NCI-H2171 (cell line): ENCODE measurements around the gene SMARCA4.
"Not testable (repeated sequence)": the region's sequence is repeated elsewhere in the genome, so short reads cannot be mapped to it uniquely, and the experiment has no call there.

ENCODE experiments used
- DNase-seq: peaks from one replicate; lab custom pipeline; 2025; lab: John Stamatoyannopoulos, UW

Gene SMARCA4

GRCh38 chr19:10928563-10929401 is 32.0 kb upstream of the SMARCA4 start, which contains the start of the genes TIMM29 and YIPF2:
TSS of gene TIMM29 (plus strand) at chr19:10928811. CDS start at chr19:10928823, 12 bp downstream.
TSS of gene YIPF2 (minus strand) at chr19:10928639. CDS start at chr19:10928410, 229 bp downstream.
- peak; percentile 98 for DNase-seq

DNA sequence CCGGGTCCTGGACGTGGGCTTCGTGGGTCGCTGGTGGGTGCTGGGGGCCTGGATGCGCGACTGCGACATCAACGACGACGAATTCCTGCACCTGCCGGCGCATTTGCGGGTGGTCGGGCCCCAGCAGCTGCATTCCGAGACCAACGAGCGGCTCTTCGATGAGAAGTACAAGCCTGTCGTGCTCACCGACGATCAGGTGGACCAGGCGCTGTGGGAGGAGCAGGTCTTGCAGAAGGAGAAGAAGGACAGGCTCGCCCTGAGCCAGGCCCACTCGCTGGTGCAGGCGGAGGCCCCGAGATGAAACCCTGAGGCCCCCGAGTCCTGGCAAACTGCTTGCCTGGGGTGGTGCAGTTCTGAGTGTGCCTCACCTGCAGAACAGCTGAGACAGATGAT is 31.4 kb upstream of the SMARCA4 start:
- no peak for DNase-seq

- DNase-seq: no peak
Observed at GRCh38 chr19:10935371-10936059, 25.3 kb upstream of the SMARCA4 start.

GRCh38 chr19:10936661-10937084 is 24.2 kb upstream of the SMARCA4 start:
- DNase-seq: peak; percentile 73

DNA sequence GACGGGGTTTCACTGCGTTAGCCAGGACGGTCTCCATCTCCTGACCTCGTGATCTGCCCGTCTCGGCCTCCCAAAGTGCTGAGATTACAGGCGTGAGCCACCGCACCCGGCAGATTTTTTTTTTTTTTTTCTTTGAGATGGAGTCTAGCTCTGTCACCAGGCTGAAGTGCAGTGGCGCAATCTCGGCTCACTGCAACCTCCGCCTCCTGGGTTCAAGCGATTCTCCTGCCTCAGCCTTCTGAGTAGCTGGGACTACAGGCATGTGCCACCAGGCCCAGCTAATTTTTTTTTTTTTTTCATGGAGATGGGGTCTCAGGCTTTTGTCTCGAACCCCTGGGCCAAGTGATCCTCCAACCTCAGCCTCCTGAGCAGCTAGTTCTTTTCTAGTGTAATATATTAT is 19.2 kb upstream of the SMARCA4 start:
- not testable (repeated sequence) for DNase-seq

- DNase-seq: not testable (repeated sequence)
Observed at GRCh38 chr19:10943412-10943811, 17.4 kb upstream of the SMARCA4 start.

DNA sequence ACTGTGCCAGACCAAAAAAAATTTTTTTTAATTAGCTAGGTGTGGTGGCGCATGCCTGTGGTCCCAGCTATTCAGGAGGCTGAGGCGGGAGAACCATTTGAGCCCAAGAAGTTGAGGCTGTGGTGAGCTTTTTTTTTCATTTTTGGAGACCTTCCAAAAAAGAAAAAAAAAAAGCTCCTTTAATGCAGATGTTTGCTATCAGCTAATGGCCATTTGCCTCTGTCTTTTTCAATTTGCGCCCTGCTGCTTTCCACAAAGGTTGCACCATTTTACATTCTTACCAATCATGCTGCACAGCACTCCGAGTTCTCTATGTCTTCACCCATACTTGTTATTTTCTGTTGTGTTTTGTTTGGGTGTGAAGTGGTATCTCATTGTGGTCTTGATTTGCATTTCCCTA is 15.6 kb upstream of the SMARCA4 start:
- DNase-seq: no peak

DNA sequence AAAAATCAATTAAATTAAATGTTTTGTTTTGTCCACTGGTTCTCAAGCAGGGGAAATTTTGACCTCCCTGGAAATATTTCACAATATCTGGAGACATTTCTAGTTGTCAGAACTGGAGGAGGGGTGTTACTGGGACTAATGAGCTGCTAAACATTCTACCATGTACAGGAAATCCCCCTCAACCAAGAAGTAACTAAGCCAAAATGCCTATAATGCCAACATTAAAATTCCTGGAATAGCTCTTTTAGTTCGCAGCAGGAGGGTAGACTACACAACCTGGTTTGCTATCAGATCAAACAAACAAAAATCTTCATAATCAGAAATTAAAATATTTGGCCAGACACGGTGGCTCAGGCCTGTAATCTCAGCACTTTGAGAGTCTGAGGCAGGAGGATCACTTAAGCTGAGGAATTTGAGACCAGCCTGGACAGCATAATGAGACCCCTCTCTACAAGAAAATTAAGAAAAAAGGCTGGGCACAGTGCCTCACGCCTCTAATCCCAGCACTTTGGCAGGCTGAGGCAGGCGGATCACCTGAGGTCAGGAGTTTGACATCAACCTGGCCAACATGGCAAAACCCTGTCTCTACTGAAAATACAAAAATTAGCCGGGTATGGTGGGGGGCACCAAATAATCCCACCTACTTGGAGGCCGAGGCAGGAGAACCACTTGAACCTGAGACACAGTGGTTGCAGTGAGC is 13.7 kb upstream of the SMARCA4 start:
- no peak for DNase-seq

- no peak for DNase-seq
Observed at GRCh38 chr19:10952809-10953208, 8.0 kb upstream of the SMARCA4 start.

- not testable (repeated sequence) for DNase-seq
Observed at GRCh38 chr19:10959277-10959968, 1.4 kb upstream of the SMARCA4 start.

DNA sequence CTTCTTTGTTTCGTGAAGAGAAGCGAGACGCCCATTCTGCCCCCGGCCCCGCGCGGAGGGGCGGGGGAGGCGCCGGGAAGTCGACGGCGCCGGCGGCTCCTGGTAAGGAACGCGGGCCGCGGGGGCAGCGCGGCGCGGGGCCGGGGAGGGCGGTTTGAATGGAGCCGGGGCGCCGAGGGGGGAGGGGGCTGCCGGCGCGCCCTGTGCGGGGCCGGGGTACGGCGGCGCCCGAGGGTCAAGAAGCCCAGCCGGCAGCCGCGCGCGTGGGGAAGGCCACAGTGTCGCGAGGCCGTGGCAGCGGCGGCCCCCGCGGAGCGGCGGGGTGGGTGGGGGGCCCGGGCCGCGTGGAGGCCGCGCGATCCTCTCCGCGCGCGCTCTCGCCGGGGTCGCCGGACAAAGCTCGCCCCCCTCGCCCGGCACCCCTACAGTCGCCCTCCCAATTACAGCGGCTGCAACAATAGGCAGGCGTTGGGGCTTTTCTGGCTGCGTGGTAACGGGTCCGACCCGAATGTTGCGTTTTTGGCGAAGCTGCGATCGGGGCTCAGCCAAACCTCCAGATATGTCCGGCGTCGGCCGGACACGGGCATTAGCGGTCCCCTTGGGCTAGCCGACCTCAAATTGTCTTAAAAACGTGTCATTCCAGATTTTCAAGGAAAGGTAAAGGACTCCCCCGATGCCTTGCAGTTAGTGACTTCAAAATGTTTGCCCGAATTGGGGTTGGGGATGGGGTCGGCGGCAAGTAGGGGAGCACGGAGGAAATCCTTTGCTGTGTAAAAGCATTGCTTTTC is 437 bp downstream of the SMARCA4 start:
- DNase-seq: no peak

DNA sequence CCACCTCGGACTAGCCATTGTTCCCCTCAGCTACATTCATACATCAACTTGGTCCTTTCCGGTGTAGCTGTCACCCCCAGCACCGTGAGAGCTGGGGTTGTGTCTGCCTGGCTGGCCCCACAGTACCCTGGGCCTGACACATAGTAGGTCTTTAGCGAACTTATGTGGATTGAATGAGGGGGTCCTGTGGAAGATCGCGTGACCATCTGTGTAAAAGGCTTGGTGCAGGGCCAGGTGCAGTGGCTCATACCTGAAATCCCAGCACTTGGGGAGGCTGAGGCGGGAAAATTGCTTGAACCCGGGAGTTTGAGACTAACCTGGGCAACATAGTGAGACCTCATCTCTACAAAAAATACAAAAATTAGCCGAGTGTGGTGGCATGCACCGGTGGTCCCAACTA is 2.0 kb downstream of the SMARCA4 start:
- DNase-seq: no peak

DNA sequence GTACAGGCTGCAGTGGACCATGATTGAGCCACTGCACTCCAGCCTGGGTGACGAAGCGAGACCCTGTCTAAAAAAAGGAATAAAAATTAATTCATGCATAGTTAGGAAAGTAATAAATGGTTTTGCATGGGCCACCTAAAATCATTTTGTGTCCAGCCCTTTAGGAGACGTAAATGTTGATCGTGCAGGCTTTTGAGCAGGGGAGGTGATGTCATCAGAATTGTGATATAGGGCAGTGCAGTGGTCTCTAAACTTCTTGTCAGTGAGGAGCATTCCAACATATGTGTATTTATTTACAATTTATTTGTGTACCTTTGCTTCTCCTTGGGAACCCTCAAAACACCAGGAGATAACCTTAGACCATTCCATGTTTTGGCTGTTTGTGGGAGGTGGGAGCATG is 3.0 kb downstream of the SMARCA4 start:
- no peak for DNase-seq

DNA sequence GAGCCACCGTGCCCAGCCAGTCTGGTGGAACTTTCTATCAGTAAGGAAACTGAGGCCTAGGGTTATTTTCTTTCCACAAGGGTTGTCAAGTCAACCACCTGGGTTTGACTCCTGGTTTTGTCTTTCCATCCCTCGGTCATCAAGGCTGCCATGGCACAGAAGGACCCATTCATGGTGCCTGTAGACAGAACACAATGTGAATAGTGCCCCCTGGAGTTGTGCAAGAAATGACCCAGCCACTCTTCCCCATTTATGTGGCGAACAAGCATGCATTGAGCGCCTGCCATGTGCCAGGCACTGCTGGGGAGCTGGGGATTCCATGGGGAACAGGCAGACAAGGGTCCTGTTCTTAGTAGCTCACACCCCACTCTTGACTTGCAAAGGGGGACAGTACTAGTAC is 4.1 kb downstream of the SMARCA4 start:
- no peak for DNase-seq

DNA sequence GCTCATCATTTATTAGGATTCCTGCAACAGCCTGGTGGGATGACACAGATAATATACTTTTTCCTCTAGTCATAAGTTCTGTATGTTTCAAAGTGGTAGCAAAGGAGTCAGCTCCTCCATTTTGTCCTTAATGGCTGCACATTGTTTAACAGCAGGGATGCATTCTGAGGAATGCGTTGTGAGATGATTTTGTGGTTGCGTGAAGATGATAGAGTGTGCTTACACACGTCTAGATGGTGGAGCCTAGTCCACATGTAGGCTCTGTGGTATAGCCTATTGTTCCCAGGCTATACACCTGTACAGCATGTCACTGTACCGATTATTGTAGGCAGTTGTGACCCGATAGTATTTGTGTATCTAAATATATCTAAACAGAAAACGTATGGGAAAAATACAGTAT is 4.6 kb downstream of the SMARCA4 start:
- DNase-seq: no peak

GRCh38 chr19:10966809-10967208 is 6.0 kb downstream of the SMARCA4 start:
- DNase-seq: no peak

- no peak for DNase-seq
Observed at GRCh38 chr19:10968527-10969135, 7.8 kb downstream of the SMARCA4 start.

- DNase-seq: no peak
Observed at GRCh38 chr19:10971107-10971726, 10.4 kb downstream of the SMARCA4 start.

DNA sequence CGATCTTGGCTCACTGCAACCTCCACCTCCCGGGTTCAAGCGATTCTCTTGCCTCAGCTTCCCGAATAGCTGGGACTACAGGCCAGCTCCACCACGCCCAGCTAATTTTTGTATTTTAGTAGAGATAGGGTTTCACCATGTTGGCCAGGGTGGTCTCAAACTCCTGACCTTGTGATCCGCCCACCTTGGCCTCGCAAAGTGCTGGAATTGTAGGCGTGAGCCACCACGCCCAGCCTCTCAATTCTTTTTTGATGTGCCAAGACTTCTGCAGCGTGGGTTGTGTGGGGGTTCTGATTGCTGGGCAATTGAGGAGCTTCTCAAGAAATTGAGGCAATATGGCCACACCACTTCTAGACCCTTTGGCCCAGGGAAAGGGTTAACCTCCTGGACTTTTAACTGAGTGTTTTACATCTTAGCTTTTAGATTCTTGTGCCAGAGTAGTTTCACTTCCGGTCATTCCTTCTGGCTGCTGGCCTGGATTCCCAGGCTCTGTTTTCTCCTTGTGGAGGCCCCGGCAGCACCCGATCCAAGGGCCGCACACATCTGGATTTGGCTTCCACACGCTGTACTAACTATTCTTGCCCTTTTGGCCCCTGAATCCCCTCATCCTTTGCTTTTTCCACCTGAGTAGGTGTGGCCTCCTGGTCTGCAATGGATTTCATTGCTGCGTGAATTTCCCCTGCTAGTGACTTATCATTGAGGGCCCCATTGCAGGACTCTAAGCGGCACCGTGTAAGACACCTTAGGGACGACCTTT is 14.7 kb downstream of the SMARCA4 start:
- no peak for DNase-seq
